22Rv1 (cell line): ENCODE results near the gene VDAC2.
"Not testable (repeated sequence)": the region's sequence is repeated elsewhere in the genome, so short reads cannot be mapped to it uniquely, and the experiment has no call there.

ENCODE experiments used
- H3K27ac ChIP-seq: fragments of 450-650 bp; 2 replicates; pipeline ENCODE4 v1.5.1; 2017
- CTCF ChIP-seq: fragments of 450-650 bp; IDR thresholded peaks from 2 replicates; pipeline ENCODE4 v1.5.1; 2017; ENCODE audit warnings: mild to moderate bottlenecking
- ZFX ChIP-seq: fragments of 450-650 bp; IDR thresholded peaks from 2 replicates; pipeline ENCODE4 v1.6.1; 2017; ENCODE audit warnings: antibody characterized with exemption, borderline replicate concordance

Gene VDAC2

GRCh38 chr10:75209086-75209920, 1.3 kb upstream of the VDAC2 start:
- peak overlapping the region; percentile 87 for H3K27ac ChIP-seq
- TF ChIP-seq CTCF = no peak
- TF ChIP-seq ZFX = no peak

- TF ChIP-seq ZFX = no peak
- no peak for TF ChIP-seq CTCF
- peak overlapping the region; percentile 87 for H3K27ac ChIP-seq
These were observed 695 bp upstream of the VDAC2 start for GRCh38 chr10:75209921-75210281.

GRCh38 chr10:75211007-75211691, 553 bp downstream of the VDAC2 start:
- TF ChIP-seq ZFX (no peak), CTCF (no peak)
- H3K27ac ChIP-seq = peak overlapping the region; percentile 87

GRCh38 chr10:75212343-75212742, 1.7 kb downstream of the VDAC2 start:
- no peak overlapping the region for H3K27ac ChIP-seq

GRCh38 chr10:75220274-75220673, 9.7 kb downstream of the VDAC2 start:
- H3K27ac ChIP-seq = no peak overlapping the region
- TF ChIP-seq ZFX (no peak), CTCF (no peak)

More at GRCh38 chr10:75212343-75212742, 1.7 kb downstream of the VDAC2 start:
- no peak for TF ChIP-seq ZFX
- no peak for TF ChIP-seq CTCF

- not testable (repeated sequence) for H3K27ac ChIP-seq
These were observed 10.9 kb downstream of the VDAC2 start for GRCh38 chr10:75221492-75221891.

- no peak overlapping the region for H3K27ac ChIP-seq
- TF ChIP-seq CTCF (no peak), ZFX (no peak)
These were observed 12.9 kb downstream of the VDAC2 start for GRCh38 chr10:75223507-75223906.
